ENCODE data around the gene CIAO1.
"Not testable (repeated sequence)": the region's sequence is repeated elsewhere in the genome, so short reads cannot be mapped to it uniquely, and the experiment has no call there.

The CIAO1 gene

GRCh38 chr2:96276787-96277499 lies 10.9 kb downstream of the CIAO1 start:
- DNase-seq (ENCODE audit: low read depth), result no peak

- DNase-seq (ENCODE audit: low read depth), result no peak
These were observed 21.3 kb downstream of the CIAO1 start for GRCh38 chr2:96287273-96287856.

GRCh38 chr2:96291751-96292150 lies 25.7 kb downstream of the CIAO1 start:
- DNase-seq (ENCODE audit: low read depth), result no peak

- DNase-seq (ENCODE audit: low read depth), result not testable (repeated sequence)
These were observed 28.2 kb downstream of the CIAO1 start for GRCh38 chr2:96294271-96294670.

GRCh38 chr2:96296925-96297324 lies 30.9 kb downstream of the CIAO1 start:
- DNase-seq (ENCODE audit: low read depth), result no peak

GRCh38 chr2:96301865-96302264 lies 35.8 kb downstream of the CIAO1 start:
- DNase-seq (ENCODE audit: low read depth), result no peak

GRCh38 chr2:96304606-96305005 lies 38.6 kb downstream of the CIAO1 start:
- DNase-seq (ENCODE audit: low read depth), result no peak

- DNase-seq (ENCODE audit: low read depth), result peak; percentile 86
These were observed 39.3 kb downstream of the CIAO1 start, which contains the start of gene SNRNP200 for GRCh38 chr2:96305091-96305978. TSS of gene SNRNP200 (minus strand) at chr2:96305546. CDS start at chr2:96305437, 109 bp downstream.

- no peak for DNase-seq (ENCODE audit: low read depth)
These were observed 39.9 kb downstream of the CIAO1 start for GRCh38 chr2:96305979-96306308.

- no peak for DNase-seq (ENCODE audit: low read depth)
These were observed 40.3 kb downstream of the CIAO1 start for GRCh38 chr2:96306370-96306769.

- no peak for DNase-seq (ENCODE audit: low read depth)
These were observed 42.2 kb downstream of the CIAO1 start for GRCh38 chr2:96308248-96308647.

- no peak for DNase-seq (ENCODE audit: low read depth)
These were observed 49.0 kb downstream of the CIAO1 start for GRCh38 chr2:96315005-96315399.

- DNase-seq (ENCODE audit: low read depth), result no peak
These were observed 49.5 kb downstream of the CIAO1 start for GRCh38 chr2:96315400-96316071.

- DNase-seq (ENCODE audit: low read depth), result no peak
These were observed 51.0 kb downstream of the CIAO1 start for GRCh38 chr2:96316999-96317398.

GRCh38 chr2:96317584-96317997 lies 51.6 kb downstream of the CIAO1 start:
- DNase-seq (ENCODE audit: low read depth), result no peak

- no peak for DNase-seq (ENCODE audit: low read depth)
These were observed 52.7 kb downstream of the CIAO1 start for GRCh38 chr2:96318723-96319122.

- no peak for DNase-seq (ENCODE audit: low read depth)
These were observed 53.4 kb downstream of the CIAO1 start for GRCh38 chr2:96319396-96319795.

- no peak for DNase-seq (ENCODE audit: low read depth)
These were observed 54.3 kb downstream of the CIAO1 start for GRCh38 chr2:96320326-96320725.

- no peak for DNase-seq (ENCODE audit: low read depth)
These were observed 55.0 kb downstream of the CIAO1 start for GRCh38 chr2:96320728-96321622.

All from activated T-helper 1 cell treated with Interleukin-2 at 50 U/mL for 16 hours (primary cell).